Erythroblast (primary cell): Measurements from ENCODE around the gene BMP8B.

Experiments
- GATA1 ChIP-seq: IDR thresholded peaks from 2 replicates; pipeline ENCODE4 v1.6.1; 2011; ENCODE audit warnings: low read depth, mild to moderate bottlenecking, control low read depth, low read length, moderate library complexity
- POLR2A ChIP-seq: IDR thresholded peaks from 2 replicates; pipeline ENCODE4 v1.6.1; 2011; ENCODE audit warnings: mild to moderate bottlenecking, low read length

DNA sequence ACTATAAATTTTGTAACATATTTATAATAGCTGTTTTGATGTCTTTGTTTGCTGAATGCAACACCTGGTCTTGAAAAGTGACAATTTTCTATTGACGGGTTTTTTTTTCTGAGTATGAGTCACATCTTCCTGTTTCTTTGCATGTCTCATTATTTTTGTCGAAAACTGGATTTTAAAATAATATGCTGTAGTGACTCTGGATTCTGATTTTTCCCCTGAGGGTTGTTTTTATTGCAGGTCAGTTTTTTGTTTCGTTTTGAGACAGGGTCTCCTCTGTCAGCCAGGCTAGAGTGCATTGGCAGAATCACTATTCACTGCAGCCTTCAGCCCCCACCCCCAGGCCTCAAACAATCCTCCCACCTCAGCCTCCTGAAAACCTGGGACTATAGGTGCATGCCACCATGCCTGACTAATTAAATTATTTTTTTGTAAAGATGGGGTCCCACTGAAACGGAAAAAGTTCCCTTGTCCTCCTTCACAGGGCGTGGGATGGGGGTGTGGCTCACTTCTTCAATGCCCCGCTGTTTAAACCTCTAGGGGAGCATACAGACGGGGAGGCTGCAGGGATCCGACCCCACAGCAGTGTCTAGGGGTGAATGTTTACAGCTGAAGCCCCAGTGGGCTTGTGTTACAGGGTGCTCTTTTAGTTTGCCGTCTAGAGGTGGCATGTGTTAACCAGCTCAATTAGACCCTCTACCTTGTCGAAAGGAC is 61.3 kb downstream of the BMP8B start:
- TF ChIP-seq POLR2A (no peak), GATA1 (no peak)
